Right lobe of liver (tissue), 4 donors: ENCODE results near the gene RALGPS1.

ENCODE experiments used
- POLR2A ChIP-seq: fragments of 450-650 bp; IDR thresholded peaks from one replicate; pipeline ENCODE4 v1.6.1; 2017; ENCODE audit warnings: antibody characterized with exemption, mild to moderate bottlenecking
- TF ChIP-seq, protein P1 (sequence below), 4 donors: fragments of 200-600 bp in 3 of 4; fragments of 450-650 bp in 1 of 4; IDR thresholded peaks; one replicate each; pipeline versions ENCODE4 v1.5.1 to v1.8.0; 2016 to 2022; ENCODE audit warnings: antibody characterized with exemption in 4 of 4, mild to moderate bottlenecking in 2 of 4
- donor health status: DM: no; HTN: no; CAD: no.
- donor health status: DM: no; HTN: no; CAD: no.
- donor health status: DM: no; HTN: yes; CAD: no.

DNA sequence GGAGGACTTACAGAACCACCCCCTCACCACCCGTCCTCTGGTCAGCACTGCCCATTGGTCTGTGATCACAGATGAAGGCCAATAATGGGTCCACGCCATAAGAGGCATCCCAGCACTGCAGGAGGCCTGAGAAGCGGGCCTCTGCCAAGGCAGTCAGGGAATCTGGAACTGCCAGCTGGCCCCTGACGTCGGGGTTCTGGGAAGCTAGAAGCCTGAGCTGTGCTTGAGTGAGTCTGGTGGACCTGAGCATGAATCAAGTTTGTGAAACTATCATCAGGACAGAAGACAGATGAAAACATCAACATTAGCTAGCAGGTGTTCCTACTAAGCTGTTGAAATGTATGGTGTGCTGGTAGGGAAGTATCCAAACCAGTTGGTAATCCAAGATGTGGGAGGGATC lies 200.0 kb downstream of the RALGPS1 start:
- TF ChIP-seq, protein P1, sequence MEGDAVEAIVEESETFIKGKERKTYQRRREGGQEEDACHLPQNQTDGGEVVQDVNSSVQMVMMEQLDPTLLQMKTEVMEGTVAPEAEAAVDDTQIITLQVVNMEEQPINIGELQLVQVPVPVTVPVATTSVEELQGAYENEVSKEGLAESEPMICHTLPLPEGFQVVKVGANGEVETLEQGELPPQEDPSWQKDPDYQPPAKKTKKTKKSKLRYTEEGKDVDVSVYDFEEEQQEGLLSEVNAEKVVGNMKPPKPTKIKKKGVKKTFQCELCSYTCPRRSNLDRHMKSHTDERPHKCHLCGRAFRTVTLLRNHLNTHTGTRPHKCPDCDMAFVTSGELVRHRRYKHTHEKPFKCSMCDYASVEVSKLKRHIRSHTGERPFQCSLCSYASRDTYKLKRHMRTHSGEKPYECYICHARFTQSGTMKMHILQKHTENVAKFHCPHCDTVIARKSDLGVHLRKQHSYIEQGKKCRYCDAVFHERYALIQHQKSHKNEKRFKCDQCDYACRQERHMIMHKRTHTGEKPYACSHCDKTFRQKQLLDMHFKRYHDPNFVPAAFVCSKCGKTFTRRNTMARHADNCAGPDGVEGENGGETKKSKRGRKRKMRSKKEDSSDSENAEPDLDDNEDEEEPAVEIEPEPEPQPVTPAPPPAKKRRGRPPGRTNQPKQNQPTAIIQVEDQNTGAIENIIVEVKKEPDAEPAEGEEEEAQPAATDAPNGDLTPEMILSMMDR (IDR thresholded peaks at IDR 0.05): no peak
- TF ChIP-seq POLR2A: no peak
